Fibroblast of lung (primary cell): ENCODE data around the gene TBL1XR1. TPM values are rescaled to one million over a fixed set of nuclear protein-coding genes. Genes with fewer than 3 reads are reported as not detected.

Experiments
- DNase-seq, 2 donors: peaks; one replicate each; pipeline versions ENCODE4 v3.0.0 to v3.0.0-alpha.2; 2010; ENCODE audit warnings: low read depth in 2 of 2
- H2AFZ ChIP-seq: 2 replicates; pipeline ENCODE4 v1.5.1; 2012; ENCODE audit warnings: low read length, control low read depth, inconsistent platforms
- H3K27ac ChIP-seq: 2 replicates; pipeline ENCODE4 v1.5.1; 2011; ENCODE audit warnings: low read length, control low read depth; ENCODE audit not compliant: insufficient read depth
- H3K27me3 ChIP-seq: 2 replicates; pipeline ENCODE4 v1.5.1; 2011; ENCODE audit warnings: mild to moderate bottlenecking, low read length; ENCODE audit not compliant: control insufficient read depth, insufficient read depth
- H3K36me3 ChIP-seq: 2 replicates; pipeline ENCODE4 v1.5.1; 2011; ENCODE audit warnings: low read length; ENCODE audit not compliant: control insufficient read depth, insufficient read depth
- H3K4me1 ChIP-seq: 2 replicates; pipeline ENCODE4 v1.5.1; 2011; ENCODE audit warnings: low read length; ENCODE audit not compliant: control insufficient read depth, insufficient read depth; ENCODE audit errors: extremely low read depth
- H3K4me2 ChIP-seq: 2 replicates; pipeline ENCODE4 v1.5.1; 2011; ENCODE audit warnings: low read length, control low read depth; ENCODE audit not compliant: insufficient read depth; ENCODE audit errors: extremely low read depth
- H3K4me3 ChIP-seq, 4 experiments: fragments of 200-600 bp in 1 of 4; sonication (generic) in 1 of 4; replicated peaks in 1 of 4; 2 replicates each; pipeline ENCODE4 v1.5.1; 2011 to 2016; ENCODE audit warnings: low read length in 4 of 4, low read depth in 3 of 4, mild to moderate bottlenecking in 3 of 4, control low read depth in 2 of 4, inconsistent platforms in 1 of 4, mixed read lengths in 1 of 4; ENCODE audit not compliant: insufficient read depth in 1 of 4; ENCODE audit errors: control extremely low read depth in 1 of 4
- H3K79me2 ChIP-seq: 2 replicates; pipeline ENCODE4 v1.5.1; 2012; ENCODE audit warnings: mild to moderate bottlenecking, low read length, inconsistent platforms; ENCODE audit not compliant: control insufficient read depth, insufficient read depth
- H3K9ac ChIP-seq: 2 replicates; pipeline ENCODE4 v1.5.1; 2011; ENCODE audit warnings: mild to moderate bottlenecking, low read length, control low read depth; ENCODE audit not compliant: insufficient read depth
- H3K9me3 ChIP-seq: 2 replicates; pipeline ENCODE4 v1.5.1; 2012; ENCODE audit warnings: low read depth, low read length; ENCODE audit not compliant: control insufficient read depth, insufficient read depth
- H4K20me1 ChIP-seq: 2 replicates; pipeline ENCODE4 v1.5.1; 2011; ENCODE audit warnings: low read length; ENCODE audit not compliant: control insufficient read depth, insufficient read depth; ENCODE audit errors: extremely low read depth
- EZH2 ChIP-seq: IDR thresholded peaks from 2 replicates; pipeline ENCODE4 v1.5.1; 2012; ENCODE audit warnings: low read length, control low read depth, mild to moderate bottlenecking; ENCODE audit errors: missing control alignments
- polyA plus RNA-seq, 2 donors: library from polyadenylated mRNA; depleted of rRNA in 1 of 2; stranded (reverse) in 1 of 2; unstranded in 1 of 2; fragments of >200 nt; gene quantifications; 2 replicates each; pipeline ENCODE4 v1.2.1, GENCODE V29; 2011 to 2012; ENCODE audit warnings: missing spikeins in 1 of 2
- total RNA-seq: library from RNA; depleted of rRNA; stranded (reverse); fragments of >200 nt; gene quantifications from 2 replicates; pipeline ENCODE4 v1.2.1, GENCODE V29; 2014
- TF ChIP-seq, protein P1 (sequence below), 2 donors: IDR thresholded peaks in 1 of 2; conservative IDR thresholded peaks in 1 of 2; 1 replicate in 1 of 2; 2 replicates in 1 of 2; pipeline ENCODE4 v1.5.1; 2011 to 2012; ENCODE audit warnings: low read length in 2 of 2, control low read depth in 1 of 2, inconsistent platforms in 1 of 2, low read depth in 1 of 2, mild to moderate bottlenecking in 1 of 2

Gene TBL1XR1
- total and polyA plus RNA-seq, 2 donors (not counting 1 experiment from before 2014, with no cell fraction given), result 115 to 369 TPM

GRCh38 chr3:177039490-177040274 is 157.6 kb downstream of the TBL1XR1 start:
- Histone ChIP-seq H2AFZ (no peak overlapping the region), H3K79me2 (no peaks in the 10 kb centered on the region), H3K27me3 (no peaks in the 10 kb centered on the region), H4K20me1 (no peaks in the 10 kb centered on the region), H3K36me3 (peaks cover 7% of the 10 kb centered on the region), H3K4me3 (no peak overlapping the region), H3K9ac (no peak overlapping the region), H3K4me2 (no peak overlapping the region), H3K4me1 (no peaks in the 10 kb centered on the region), H3K9me3 (no peaks in the 10 kb centered on the region), H3K27ac (no peak overlapping the region)
- TF ChIP-seq EZH2, result no peak
- TF ChIP-seq, protein P1, sequence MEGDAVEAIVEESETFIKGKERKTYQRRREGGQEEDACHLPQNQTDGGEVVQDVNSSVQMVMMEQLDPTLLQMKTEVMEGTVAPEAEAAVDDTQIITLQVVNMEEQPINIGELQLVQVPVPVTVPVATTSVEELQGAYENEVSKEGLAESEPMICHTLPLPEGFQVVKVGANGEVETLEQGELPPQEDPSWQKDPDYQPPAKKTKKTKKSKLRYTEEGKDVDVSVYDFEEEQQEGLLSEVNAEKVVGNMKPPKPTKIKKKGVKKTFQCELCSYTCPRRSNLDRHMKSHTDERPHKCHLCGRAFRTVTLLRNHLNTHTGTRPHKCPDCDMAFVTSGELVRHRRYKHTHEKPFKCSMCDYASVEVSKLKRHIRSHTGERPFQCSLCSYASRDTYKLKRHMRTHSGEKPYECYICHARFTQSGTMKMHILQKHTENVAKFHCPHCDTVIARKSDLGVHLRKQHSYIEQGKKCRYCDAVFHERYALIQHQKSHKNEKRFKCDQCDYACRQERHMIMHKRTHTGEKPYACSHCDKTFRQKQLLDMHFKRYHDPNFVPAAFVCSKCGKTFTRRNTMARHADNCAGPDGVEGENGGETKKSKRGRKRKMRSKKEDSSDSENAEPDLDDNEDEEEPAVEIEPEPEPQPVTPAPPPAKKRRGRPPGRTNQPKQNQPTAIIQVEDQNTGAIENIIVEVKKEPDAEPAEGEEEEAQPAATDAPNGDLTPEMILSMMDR (conservative IDR thresholded peaks at IDR 0.05 in 1 of 2, IDR thresholded peaks at IDR 0.05 in 1 of 2; ENCODE audit: low read depth in 1 of 2, low read length in 2 of 2), result no peak
- DNase-seq, result no peak

GRCh38 chr3:177037241-177037640 is 160.0 kb downstream of the TBL1XR1 start:
- peak in 1 of 2 donors; percentile 49 for DNase-seq
- Histone ChIP-seq H3K27ac (no peak overlapping the region), H3K9ac (no peak overlapping the region), H3K9me3 (no peaks in the 10 kb centered on the region), H2AFZ (no peak overlapping the region), H3K4me3 (no peak overlapping the region), H3K4me1 (no peaks in the 10 kb centered on the region), H3K4me2 (no peak overlapping the region), H4K20me1 (no peaks in the 10 kb centered on the region), H3K79me2 (no peaks in the 10 kb centered on the region), H3K27me3 (no peaks in the 10 kb centered on the region), H3K36me3 (peaks cover 12% of the 10 kb centered on the region)
- TF ChIP-seq EZH2, result no peak
- TF ChIP-seq, protein P1 (conservative IDR thresholded peaks at IDR 0.05 in 1 of 2, IDR thresholded peaks at IDR 0.05 in 1 of 2; ENCODE audit: low read depth in 1 of 2, low read length in 2 of 2), result no peak

DNA sequence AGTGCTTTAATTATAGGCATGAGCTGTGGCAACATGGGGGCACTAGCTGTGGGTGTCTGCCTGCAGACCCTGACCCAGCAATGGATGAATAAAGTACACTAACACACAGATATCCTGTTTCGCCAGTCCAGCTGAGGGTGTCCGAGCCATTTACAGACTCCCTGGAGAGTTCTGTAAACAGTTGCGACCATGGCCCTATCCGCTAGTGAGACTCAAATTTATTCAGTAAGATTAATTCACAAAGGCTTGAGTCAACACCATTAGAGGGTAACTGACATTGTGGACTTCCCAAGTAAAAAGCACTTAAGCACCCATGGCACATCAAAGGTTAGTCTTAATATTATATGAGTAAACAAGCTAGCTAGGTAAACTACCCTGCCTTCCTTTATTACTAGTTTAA is 161.6 kb downstream of the TBL1XR1 start:
- Histone ChIP-seq H3K79me2 (no peaks in the 10 kb centered on the region), H3K4me3 (no peak overlapping the region), H3K27me3 (no peaks in the 10 kb centered on the region), H2AFZ (no peak overlapping the region), H3K4me1 (no peaks in the 10 kb centered on the region), H3K36me3 (peaks cover 12% of the 10 kb centered on the region), H3K9me3 (no peaks in the 10 kb centered on the region), H3K27ac (no peak overlapping the region), H4K20me1 (no peaks in the 10 kb centered on the region), H3K9ac (no peak overlapping the region), H3K4me2 (no peak overlapping the region)
- DNase-seq, result no peak
- no peak for TF ChIP-seq EZH2
- TF ChIP-seq, protein P1 (conservative IDR thresholded peaks at IDR 0.05 in 1 of 2, IDR thresholded peaks at IDR 0.05 in 1 of 2; ENCODE audit: low read depth in 1 of 2, low read length in 2 of 2), result no peak
